Lower lobe of right lung (tissue), 2 donors: Measurements from ENCODE around the gene PPP1R14B. TPM values are rescaled to one million over a fixed set of nuclear protein-coding genes. Genes with fewer than 3 reads are reported as not detected.

Experiments
- ATAC-seq, 2 donors: fragments of 200-7000 bp; cut with Tn5 transposase; one replicate each; pipeline ENCODE4 v1.9.1; 2020 to 2022; ENCODE audit warnings: mild to moderate bottlenecking in 2 of 2, moderate library complexity in 2 of 2
- DNase-seq: peaks from one replicate; pipeline ENCODE4 v3.0.0-alpha.2; 2020
- H3K27ac ChIP-seq: fragments of 200-600 bp; one replicate; pipeline ENCODE4 v1.8.0; 2022
- H3K27me3 ChIP-seq: fragments of 200-600 bp; one replicate; pipeline ENCODE4 v1.8.0; 2022; ENCODE audit warnings: low read depth
- H3K36me3 ChIP-seq: fragments of 200-600 bp; one replicate; pipeline ENCODE4 v1.8.0; 2022; ENCODE audit warnings: mild to moderate bottlenecking
- H3K4me1 ChIP-seq: fragments of 200-600 bp; one replicate; pipeline ENCODE4 v1.8.0; 2022
- H3K4me3 ChIP-seq: fragments of 200-600 bp; one replicate; pipeline ENCODE4 v1.8.0; 2022; ENCODE audit warnings: mild to moderate bottlenecking
- H3K9me3 ChIP-seq: fragments of 200-600 bp; one replicate; pipeline ENCODE4 v1.8.0; 2022
- intact Hi-C: fragments of 100-400 bp; cut with DNase I; formaldehyde crosslinking; loops from one replicate; pipeline ENCODE4 v1.11.0; 2022
- total RNA-seq: library from RNA; stranded (reverse); fragmentation: NEBNext Ultra II Directional; extraction: Animal tissue kit (Norgen Biotek cat#: 25700); gene quantifications from one replicate; pipeline ENCODE4 v1.2.1, GENCODE V29; 2021
- TF ChIP-seq, protein P1 (sequence below): fragments of 200-600 bp; IDR thresholded peaks from one replicate; pipeline ENCODE4 v1.8.0; 2022; ENCODE audit warnings: antibody characterized with exemption, mild to moderate bottlenecking
- donor health status: DM: no; HTN: yes; CAD: no; lungs with severe emphysema.

The PPP1R14B gene
- total RNA-seq, 1 donor from 2014 or later = 55.4 TPM

DNA sequence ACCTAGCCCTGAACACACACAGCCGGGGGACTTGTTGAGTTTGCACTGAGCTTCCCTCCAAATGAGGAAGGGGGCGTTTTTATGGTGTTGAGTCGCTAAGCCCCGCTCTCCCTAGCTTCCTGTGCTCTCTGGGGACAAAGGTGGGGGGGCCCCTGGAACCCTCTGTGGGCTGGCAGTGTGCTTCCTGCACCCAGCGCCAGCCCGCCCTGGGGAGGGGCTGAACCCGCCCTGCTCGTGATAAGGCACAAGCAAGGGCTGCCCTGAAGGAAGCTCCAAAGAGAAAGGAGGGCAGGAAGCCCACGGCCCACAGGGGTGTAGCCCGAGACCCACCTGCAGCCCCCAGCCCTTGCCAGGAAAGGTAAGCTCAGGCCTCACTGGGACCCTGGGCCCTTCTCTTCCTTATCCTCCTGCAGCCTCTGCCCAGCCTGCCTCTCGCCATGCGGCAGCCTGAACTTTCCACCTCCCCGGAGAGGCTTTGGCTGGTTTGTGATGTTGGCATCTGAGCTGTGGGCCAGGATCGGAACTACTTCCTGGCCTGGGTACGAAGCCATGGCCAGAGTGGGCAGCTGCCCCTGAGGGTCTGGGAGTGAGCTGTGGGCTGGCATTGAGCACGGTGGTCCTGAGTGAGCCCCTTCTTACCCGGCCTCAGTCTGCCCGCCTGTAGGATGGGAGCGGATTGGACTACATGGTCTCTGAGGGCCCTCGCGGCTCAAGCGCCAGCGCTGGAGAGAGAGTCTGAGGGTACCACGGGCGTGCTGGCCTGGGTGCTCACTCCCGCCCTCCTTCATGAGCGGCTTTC lies 40.1 kb downstream of the PPP1R14B start, which contains the start of gene FERMT3:
Gene FERMT3, plus strand, starts transcription at position 265 of the 799 bp plus-strand sequence. CDS start 644 bp downstream, outside the sequence.
- no peaks in the 10 kb centered on the region for H3K27me3 ChIP-seq
- peaks cover 54% of the 10 kb centered on the region for H3K36me3 ChIP-seq
- intact Hi-C loops = no loop called here
- H3K4me3 ChIP-seq = peak within 1 kb of the TSS; percentile 64
- TF ChIP-seq, protein P1, sequence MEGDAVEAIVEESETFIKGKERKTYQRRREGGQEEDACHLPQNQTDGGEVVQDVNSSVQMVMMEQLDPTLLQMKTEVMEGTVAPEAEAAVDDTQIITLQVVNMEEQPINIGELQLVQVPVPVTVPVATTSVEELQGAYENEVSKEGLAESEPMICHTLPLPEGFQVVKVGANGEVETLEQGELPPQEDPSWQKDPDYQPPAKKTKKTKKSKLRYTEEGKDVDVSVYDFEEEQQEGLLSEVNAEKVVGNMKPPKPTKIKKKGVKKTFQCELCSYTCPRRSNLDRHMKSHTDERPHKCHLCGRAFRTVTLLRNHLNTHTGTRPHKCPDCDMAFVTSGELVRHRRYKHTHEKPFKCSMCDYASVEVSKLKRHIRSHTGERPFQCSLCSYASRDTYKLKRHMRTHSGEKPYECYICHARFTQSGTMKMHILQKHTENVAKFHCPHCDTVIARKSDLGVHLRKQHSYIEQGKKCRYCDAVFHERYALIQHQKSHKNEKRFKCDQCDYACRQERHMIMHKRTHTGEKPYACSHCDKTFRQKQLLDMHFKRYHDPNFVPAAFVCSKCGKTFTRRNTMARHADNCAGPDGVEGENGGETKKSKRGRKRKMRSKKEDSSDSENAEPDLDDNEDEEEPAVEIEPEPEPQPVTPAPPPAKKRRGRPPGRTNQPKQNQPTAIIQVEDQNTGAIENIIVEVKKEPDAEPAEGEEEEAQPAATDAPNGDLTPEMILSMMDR = no peak
- no peaks in the 10 kb centered on the region for H3K9me3 ChIP-seq
- peak within 1 kb of the TSS; percentile 85 for H3K27ac ChIP-seq
- peak; percentile 66 to 77 for ATAC-seq
- DNase-seq = peak; percentile 89
- H3K4me1 ChIP-seq = peaks cover 50% of the 10 kb centered on the region

DNA sequence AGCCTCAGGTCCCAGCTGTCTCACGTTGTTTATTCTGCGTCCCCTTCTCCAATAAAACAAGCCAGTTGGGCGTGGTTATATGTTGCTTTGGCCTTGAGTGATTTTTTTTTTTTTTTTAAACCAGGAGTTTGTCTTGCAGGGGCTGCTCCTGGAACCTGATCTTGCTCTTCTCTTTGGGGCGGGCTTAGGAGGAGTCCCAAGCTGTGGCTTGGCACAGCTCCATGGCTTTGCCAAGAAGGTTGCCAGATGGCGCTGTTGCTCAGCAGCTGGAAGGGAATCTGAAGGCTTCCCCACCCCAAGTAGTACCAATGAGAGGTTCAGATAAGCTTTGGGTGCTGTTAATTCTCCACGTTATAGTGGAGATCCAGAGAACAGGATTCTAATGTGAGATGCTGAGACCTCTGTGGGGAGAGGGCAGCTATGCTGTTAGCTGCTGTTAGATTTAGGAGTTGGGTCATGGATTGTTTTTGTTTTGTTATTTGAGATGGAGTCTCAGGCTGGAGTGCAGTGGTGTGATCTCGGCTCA lies 42.2 kb downstream of the PPP1R14B start:
- TF ChIP-seq, protein P1 = peak; percentile 77
- no peak overlapping the region for H3K27ac ChIP-seq
- H3K4me3 ChIP-seq = no peak overlapping the region
- H3K36me3 ChIP-seq = peaks cover 57% of the 10 kb centered on the region
- ATAC-seq (peak; percentile 78 to 79), DNase-seq (peak; percentile 91)
- no peaks in the 10 kb centered on the region for H3K27me3 ChIP-seq
- no peaks in the 10 kb centered on the region for H3K9me3 ChIP-seq
- intact Hi-C loops = no loop called here
- peaks cover 50% of the 10 kb centered on the region for H3K4me1 ChIP-seq

DNA sequence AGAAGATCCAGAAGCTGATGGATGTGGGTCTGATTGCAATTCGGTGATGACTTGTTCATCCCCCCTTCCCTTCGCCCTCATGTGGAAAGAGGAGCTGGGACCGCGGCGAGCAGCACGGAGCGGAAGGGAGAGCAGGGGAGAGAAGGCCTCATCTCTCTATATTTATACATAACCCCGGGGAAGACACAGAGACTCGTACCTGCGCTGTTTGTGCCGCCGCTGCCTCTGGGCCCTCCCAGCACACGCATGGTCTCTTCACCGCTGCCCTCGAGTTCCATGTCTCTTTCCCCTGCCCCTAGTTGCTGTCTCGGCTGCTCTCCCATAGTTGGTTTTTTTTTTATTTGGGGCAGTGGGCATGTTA lies 42.7 kb downstream of the PPP1R14B start:
- Histone ChIP-seq H3K27ac (no peak overlapping the region), H3K9me3 (no peaks in the 10 kb centered on the region), H3K4me1 (peaks cover 49% of the 10 kb centered on the region), H3K4me3 (no peak overlapping the region), H3K36me3 (peaks cover 61% of the 10 kb centered on the region), H3K27me3 (no peaks in the 10 kb centered on the region)
- TF ChIP-seq, protein P1 = no peak
- DNase-seq = no peak
- no peak for ATAC-seq
- intact Hi-C loops = no loop called here

DNA sequence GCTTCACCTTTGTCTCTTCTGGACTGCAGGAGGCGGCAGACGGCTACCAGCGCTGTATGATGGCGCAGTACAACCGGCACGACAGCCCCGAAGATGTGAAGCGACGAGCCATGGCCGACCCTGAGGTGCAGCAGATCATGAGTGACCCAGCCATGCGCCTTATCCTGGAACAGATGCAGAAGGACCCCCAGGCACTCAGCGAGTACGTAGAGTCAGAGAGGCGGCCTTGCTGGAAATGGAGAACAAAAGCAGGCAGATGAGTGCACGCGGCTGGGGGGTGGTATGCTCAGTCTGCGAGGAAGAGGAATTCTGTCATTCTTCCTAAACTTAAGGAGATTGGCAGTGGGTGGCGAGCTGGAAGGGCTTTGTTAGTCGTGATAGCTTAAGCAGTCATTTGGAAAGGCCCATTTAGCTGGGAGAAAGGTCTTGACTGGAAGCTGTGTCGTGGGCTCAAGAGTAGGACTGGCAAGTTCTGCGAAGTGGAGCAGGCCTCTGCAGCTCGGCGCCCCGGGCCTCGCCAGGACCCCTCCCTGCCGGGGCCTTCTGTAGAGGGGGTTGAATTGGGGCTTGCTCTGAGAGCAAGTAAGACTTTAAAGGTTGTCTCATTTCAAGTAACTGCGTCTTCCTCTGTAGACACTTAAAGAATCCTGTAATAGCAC lies 43.2 kb downstream of the PPP1R14B start:
- intact Hi-C loops = no loop called here
- Histone ChIP-seq H3K27me3 (no peaks in the 10 kb centered on the region), H3K4me1 (peaks cover 44% of the 10 kb centered on the region), H3K27ac (no peak overlapping the region), H3K4me3 (no peak overlapping the region), H3K9me3 (no peaks in the 10 kb centered on the region), H3K36me3 (peaks cover 66% of the 10 kb centered on the region)
- ATAC-seq = no peak
- no peak for DNase-seq
- TF ChIP-seq, protein P1 = no peak

DNA sequence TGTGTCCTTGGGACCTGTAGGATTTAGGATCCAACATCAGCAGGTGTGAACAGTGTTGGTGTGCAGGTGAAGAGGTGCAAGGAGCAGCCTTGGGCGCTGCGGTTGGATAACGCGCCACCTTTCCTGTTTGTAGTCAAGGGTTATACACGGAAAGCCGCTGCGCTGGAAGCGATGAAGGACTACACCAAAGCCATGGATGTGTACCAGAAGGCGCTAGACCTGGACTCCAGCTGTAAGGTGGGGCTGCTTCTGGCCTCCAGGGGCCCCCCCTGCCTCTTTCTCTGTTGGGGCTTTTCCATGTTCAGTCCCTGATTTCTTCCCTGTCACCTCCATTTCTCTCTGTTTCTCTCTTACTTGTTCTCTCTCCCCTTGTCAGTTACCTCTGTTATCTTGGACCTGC lies 43.8 kb downstream of the PPP1R14B start:
- H3K9me3 ChIP-seq = no peaks in the 10 kb centered on the region
- H3K27me3 ChIP-seq = no peaks in the 10 kb centered on the region
- peaks cover 71% of the 10 kb centered on the region for H3K36me3 ChIP-seq
- intact Hi-C loops = no loop called here
- DNase-seq (no peak), ATAC-seq (no peak)
- TF ChIP-seq, protein P1 = no peak
- no peak overlapping the region for H3K4me3 ChIP-seq
- no peak overlapping the region for H3K27ac ChIP-seq
- peaks cover 39% of the 10 kb centered on the region for H3K4me1 ChIP-seq
